ENCODE data around the gene ROMO1.
A peak's percentile ranks its signal among the peaks of the same experiment; 100 is the strongest.

Gene ROMO1

DNA sequence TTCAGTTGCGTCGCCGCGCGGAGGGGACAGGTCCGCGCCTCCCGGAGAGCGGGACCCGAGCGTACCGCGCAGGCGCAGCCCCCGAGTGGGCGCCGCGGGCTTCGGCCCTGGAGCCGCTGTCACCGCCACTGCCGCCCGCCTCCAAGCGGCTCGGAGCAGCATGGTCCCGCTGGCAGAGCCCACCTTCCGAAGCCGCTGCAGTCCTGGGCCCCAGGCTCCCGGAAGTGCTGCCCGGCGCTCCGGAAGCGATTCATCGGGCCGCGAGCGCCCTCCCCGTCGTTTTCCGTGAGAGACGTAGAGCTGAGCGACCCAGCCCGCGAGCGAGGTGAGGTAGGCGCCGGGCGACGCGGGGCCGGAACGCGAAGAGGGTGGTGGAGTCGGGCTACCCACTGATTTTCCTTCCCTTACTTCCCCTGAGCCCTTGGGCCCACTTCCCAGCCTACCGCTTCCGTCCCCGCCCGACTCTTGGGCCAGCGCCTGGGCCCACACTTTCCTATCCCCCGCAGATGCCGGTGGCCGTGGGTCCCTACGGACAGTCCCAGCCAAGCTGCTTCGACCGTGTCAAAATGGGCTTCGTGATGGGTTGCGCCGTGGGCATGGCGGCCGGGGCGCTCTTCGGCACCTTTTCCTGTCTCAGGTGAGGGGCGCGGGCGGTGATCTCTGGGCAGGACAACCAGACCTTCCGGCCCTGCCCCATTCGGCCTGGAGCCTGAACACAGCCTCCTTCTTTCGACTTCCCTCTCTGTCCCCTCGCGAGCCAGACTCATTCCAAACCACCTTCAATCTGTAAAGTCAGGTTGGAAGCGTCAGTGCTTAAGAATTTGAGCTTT is at the start of gene ROMO1, which contains the start of gene NFS1:
Gene ROMO1, plus strand, starts transcription at position 279 of the 830 bp plus-strand sequence. Its CDS starts 228 bp downstream, at position 507.
Gene NFS1, minus strand, starts transcription at position 226 of the 830 bp plus-strand sequence. Its CDS starts 64 bp downstream, at position 162.
- peak; percentile 71 for DNase-seq

- no peak for DNase-seq
Measured at GRCh38 chr20:35650632-35651031, 48.6 kb upstream of the ROMO1 start.

GRCh38 chr20:35651958-35652357 is 47.2 kb upstream of the ROMO1 start:
- DNase-seq, result no peak

DNA sequence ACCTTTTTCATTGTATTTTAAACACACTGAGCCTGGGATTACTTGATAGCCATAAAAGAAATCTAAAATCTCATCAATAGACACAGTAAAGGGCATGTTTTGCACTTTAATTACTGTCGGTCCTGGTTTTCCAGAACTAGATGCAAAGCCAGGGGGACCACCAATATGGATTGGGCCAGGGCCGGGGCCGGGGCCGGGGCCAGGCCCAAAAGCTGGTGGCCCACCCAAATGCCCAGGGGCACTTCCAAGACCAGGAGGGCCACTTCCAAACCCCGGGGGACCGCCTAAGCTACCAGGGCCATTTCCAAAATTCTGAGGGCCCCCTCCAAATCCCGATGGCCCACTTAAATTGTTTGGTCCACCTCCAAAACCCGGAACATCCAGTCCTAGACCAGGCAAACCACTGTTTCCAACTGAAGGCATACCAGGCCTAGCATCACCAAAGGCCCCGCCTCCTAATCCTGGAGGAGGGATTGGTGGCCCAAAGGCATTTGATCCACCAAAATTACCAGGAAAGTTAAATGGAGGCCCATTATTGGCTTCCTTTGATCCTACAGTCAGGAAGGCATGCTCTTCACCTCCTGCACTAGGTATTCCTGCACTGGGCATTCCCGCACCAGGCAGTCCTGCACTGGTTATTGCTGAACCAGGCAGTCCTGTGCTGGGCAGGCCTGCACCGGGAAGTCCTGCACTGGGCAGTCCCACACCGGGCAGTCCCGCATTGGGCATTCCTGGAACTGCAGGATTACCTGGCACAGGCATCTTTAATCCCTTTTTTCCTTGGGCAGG is 46.4 kb upstream of the ROMO1 start:
- DNase-seq, result no peak

GRCh38 chr20:35653430-35653734 is 45.8 kb upstream of the ROMO1 start:
- no peak for DNase-seq

- DNase-seq, result no peak
Measured at GRCh38 chr20:35653893-35654292, 45.3 kb upstream of the ROMO1 start.

DNA sequence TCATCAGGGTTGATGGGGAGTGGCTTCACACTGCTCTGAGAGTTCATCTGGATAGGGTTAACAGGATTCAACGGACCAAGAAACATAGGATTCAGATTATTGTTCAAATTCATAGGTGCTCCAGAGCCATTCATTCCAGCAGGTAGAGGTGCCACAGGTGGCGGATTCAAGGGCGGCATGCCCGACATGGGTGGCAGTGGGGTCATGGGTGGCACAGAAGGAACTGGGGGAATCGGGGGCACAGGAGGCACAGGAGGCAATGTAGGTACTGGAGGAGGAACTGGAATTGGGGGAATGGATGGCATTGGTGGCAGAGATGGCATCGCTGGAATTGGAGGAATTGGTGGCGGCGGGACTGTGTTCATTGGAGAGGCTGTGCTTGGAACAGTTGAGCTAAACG is 44.8 kb upstream of the ROMO1 start:
- no peak for DNase-seq

DNA sequence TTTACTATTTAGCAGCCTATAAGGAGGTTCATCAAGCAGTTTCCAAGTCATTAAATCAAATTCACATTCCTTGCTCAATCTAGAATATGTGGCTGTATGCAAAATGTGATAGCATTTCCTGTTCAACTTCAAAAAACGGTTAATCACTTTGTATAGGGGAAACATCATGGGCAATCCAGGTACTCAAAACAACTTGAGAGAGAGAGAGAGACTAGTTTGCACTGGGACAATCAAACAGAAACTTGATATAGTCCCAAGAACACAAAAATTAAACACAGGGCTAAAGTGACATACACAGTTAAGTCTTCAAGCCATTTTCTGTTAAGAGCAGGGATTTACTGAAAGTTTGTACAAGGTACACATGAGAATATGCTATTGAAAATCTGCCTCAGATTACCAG is 41.9 kb upstream of the ROMO1 start:
- no peak for DNase-seq

GRCh38 chr20:35660122-35660937 is 38.9 kb upstream of the ROMO1 start:
- no peak for DNase-seq

DNA sequence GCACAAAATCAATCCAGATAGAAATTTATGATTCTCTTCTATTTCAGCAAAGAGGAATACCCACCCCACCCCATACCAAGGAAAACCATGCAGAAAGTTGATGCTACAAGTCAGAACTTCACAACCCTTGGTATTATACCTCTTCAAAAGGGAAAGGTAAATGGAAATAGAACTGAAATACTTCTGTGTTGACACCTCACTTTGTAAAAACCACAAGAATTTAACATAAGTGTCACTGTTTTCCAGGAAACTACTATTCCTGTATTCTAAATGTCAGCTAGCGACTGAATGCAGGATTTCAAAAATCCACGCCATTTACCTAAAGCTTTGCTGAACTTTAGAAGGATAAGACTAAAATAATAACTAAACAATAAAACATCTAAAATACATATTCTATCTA is 38.2 kb upstream of the ROMO1 start:
- DNase-seq, result no peak

DNA sequence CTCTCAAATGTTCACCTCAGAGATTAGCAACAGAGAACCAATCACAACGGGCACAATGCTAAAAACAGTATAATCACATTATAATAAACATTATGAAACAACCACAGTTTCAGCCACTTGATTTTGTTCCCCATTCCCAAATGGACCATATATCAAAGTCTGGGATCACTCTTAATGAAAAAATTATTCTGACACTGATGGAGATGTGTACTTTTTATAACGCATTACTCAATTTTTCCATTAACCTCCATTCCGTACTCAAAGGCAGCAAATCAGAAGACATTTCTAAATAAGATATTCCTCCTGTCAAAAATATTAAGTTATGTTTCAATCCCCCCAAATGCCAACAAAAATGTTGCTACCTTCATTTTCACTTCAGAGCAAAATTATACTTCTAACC is 37.3 kb upstream of the ROMO1 start:
- DNase-seq, result no peak

- no peak for DNase-seq
Measured at GRCh38 chr20:35662551-35662950, 36.7 kb upstream of the ROMO1 start.

- peak; percentile 64 for DNase-seq
Measured at GRCh38 chr20:35663516-35664465, 35.4 kb upstream of the ROMO1 start.

DNA sequence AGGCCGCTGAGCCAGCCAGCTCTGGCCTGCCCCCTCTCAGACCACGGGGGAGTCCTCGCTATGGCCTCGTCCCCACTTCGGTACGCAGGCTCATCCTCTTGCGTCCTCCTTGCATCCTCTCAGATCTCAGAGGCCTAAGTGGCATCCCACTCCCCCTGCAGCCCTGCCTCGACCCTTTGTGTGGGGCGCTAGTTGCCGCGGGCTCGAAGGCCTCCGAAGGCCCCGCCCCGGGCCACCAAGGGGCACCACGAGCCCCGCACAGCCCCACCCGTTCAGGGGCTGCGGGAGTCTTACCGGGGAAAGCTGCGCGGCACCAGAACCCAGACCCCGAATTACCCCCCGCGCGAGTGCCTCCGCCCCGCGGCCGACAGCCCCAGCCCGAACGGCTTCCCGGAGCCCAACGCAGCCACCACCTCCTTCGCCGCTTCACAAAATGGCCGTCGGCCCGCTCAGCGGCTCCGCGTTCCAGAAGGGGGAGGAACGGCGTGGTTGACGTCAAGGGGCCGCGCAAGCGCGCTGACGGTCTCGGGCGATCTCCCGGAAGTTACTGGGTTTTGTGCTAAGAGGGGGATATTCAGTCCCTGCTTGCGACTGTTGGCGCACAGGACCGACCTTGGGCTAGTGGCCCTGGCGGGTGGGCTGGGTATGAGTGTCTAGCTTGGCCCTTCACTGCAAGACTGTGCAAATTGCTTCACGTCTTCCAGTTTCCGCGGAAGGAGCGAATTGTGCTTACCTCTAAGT is 34.6 kb upstream of the ROMO1 start, which contains the start of the genes CPNE1 and RBM12:
Gene CPNE1, minus strand, starts transcription at position 435 of the 741 bp plus-strand sequence. CDS start 31,977 bp downstream, outside the sequence.
Gene RBM12, minus strand, starts transcription at position 435 of the 741 bp plus-strand sequence. CDS start 9,578 bp downstream, outside the sequence.
- DNase-seq, result peak; percentile 89

- no peak for DNase-seq
Measured at GRCh38 chr20:35665949-35666288, 33.3 kb upstream of the ROMO1 start.

- no peak for DNase-seq
Measured at GRCh38 chr20:35669221-35669620, 30.0 kb upstream of the ROMO1 start.

- no peak for DNase-seq
Measured at GRCh38 chr20:35669681-35670080, 29.5 kb upstream of the ROMO1 start.

- no peak for DNase-seq
Measured at GRCh38 chr20:35673884-35674283, 25.3 kb upstream of the ROMO1 start.

- no peak for DNase-seq
Measured at GRCh38 chr20:35674921-35675320, 24.3 kb upstream of the ROMO1 start.

GRCh38 chr20:35680452-35681183 is 18.6 kb upstream of the ROMO1 start:
- DNase-seq, result no peak

Data from DMS79 treated with DMSO at 0.1 percent for 48 hours (cell line).